Right lobe of liver (tissue), 6 donors: Measurements from ENCODE around the gene ANKRD53. TPM values are rescaled to one million over a fixed set of nuclear protein-coding genes. Genes with fewer than 3 reads are reported as not detected.
A peak's percentile ranks its signal among the peaks of the same experiment; 100 is the strongest.

Experiments
- ATAC-seq, 4 donors: fragments of 200-7000 bp; cut with Tn5 transposase; one replicate each; pipeline ENCODE4 v1.9.1; 2020; ENCODE audit warnings: mild to moderate bottlenecking in 4 of 4, moderate library complexity in 4 of 4
- DNase-seq, 3 donors: peaks; one replicate each; pipeline ENCODE4 v3.0.0-alpha.2; 2020
- H3K27ac ChIP-seq, 3 donors: fragments of 200-600 bp; one replicate each; pipeline ENCODE4 v1.8.0; 2022
- H3K27me3 ChIP-seq, 2 donors: fragments of 200-600 bp; one replicate each; pipeline ENCODE4 v1.8.0; 2022
- H3K36me3 ChIP-seq, 4 donors: fragments of 200-600 bp; sonication (generic) in 1 of 4; one replicate each; pipeline versions ENCODE4 v1.5.1 to v1.8.0; 2017 to 2022; ENCODE audit warnings: control low read depth in 1 of 4
- H3K4me1 ChIP-seq, 4 donors: fragments of 200-600 bp; sonication (generic) in 1 of 4; one replicate each; pipeline versions ENCODE4 v1.5.1 to v1.8.0; 2017 to 2022; ENCODE audit warnings: control low read depth in 1 of 4
- H3K4me3 ChIP-seq, 3 donors: fragments of 200-600 bp; one replicate each; pipeline ENCODE4 v1.8.0; 2022
- H3K9me3 ChIP-seq, 4 donors: fragments of 200-600 bp; sonication (generic) in 1 of 4; one replicate each; pipeline versions ENCODE4 v1.5.1 to v1.8.0; 2017 to 2022; ENCODE audit warnings: control low read depth in 1 of 4
- CTCF ChIP-seq, 4 donors: fragments of 200-600 bp in 3 of 4; fragments of 450-650 bp in 1 of 4; IDR thresholded peaks; one replicate each; pipeline versions ENCODE4 v1.5.1 to v1.8.0; 2016 to 2022; ENCODE audit warnings: antibody characterized with exemption in 4 of 4, mild to moderate bottlenecking in 2 of 4
- POLR2A ChIP-seq: fragments of 450-650 bp; IDR thresholded peaks from one replicate; pipeline ENCODE4 v1.6.1; 2017; ENCODE audit warnings: antibody characterized with exemption, mild to moderate bottlenecking
- WGBS: methylation state at CpG from one replicate; pipeline ENCODE4 v1.1.6; 2018; ENCODE audit warnings: low coverage, low lambda C conversion rate; ENCODE audit not compliant: insufficient coverage; ENCODE audit errors: missing lambda C conversion rate; 5-methylcytosine and 5-hydroxymethylcytosine counted together
- intact Hi-C, 2 donors: fragments of 100-400 bp; cut with DNase I; formaldehyde crosslinking; loops; one replicate each; pipeline versions ENCODE4 v1.11.2 to v1.14.1; 2022
- total RNA-seq, 6 experiments: library from RNA; depleted of rRNA in 2 of 6; stranded (reverse); fragments of >200 nt in 2 of 6; fragmentation: NEBNext Ultra II Directional in 3 of 6; extraction: Animal tissue kit (Norgen Biotek cat#: 25700) in 3 of 6; gene quantifications; one replicate each; pipeline versions ENCODE4 v1.1.0 to v1.2.4, GENCODE V29; 2016 to 2023
- donor health status: DM: no; HTN: yes; CAD: no.
- donor health status: DM: no; HTN: no; CAD: no.
- donor health status: DM: no; HTN: no; CAD: no.
- donor health status: DM: no; HTN: yes; CAD: no.
- donor health status: DM: no; HTN: yes; CAD: no.

Gene ANKRD53
- total RNA-seq, 6 experiments from 2014 or later, result 0.25 to 0.93 (median 0.50) TPM; not detected in 1

- Histone ChIP-seq H3K9me3 (no peaks in the 10 kb centered on the region), H3K4me1 (peaks cover 0 to 6% (median 0%) of the 10 kb centered on the region in 4 donors), H3K27ac (no peak overlapping the region), H3K27me3 (peaks cover 0 to 12% of the 10 kb centered on the region in 2 donors), H3K36me3 (no peaks in the 10 kb centered on the region), H3K4me3 (no peak overlapping the region)
- intact Hi-C loops, result no loop called here
- TF ChIP-seq CTCF (IDR thresholded peaks at IDR 0.05) (no peak), POLR2A (no peak)
- DNase-seq (peak in 1 of 3 donors; percentile 2), ATAC-seq (no peak)
- WGBS, result 32% methylated on average over 3 of the region's 4 CpGs
These were observed 14.3 kb upstream of the ANKRD53 start for GRCh38 chr2:70964133-70964532.

DNA sequence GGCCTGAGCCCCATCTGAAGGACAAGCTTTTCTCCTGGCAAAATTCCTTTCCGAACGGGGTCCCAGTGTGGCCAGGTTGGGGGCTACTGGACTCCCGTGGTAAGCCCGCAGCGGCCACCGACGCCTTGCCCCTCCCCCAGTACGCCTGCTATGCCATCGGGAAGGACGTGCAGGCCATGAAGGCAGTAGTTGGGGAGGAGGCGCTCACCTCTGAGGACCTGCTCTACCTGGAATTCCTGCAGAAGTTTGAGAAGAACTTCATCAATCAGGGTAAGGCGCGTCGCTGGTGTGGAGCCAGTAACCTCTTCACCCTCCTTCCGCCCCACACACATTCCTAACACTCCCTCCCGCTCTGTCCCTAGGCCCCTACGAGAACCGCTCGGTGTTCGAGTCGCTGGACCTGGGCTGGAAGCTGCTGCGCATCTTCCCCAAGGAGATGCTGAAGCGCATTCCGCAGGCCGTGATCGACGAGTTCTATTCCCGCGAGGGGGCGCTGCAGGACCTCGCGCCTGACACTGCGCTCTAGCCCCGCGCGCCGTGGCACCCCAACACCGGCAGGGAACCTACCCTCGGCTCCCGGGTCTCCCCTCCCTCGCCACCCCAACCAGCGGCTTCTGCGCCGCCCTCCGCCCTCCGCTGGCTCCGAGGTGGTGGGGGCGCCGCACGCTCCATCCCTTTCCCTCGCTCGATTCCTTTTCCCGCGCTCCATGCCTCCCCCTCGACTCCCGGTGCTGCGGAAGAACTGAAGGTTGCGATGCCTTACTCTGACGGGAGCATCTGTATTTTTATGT lies 13.6 kb upstream of the ANKRD53 start:
- H3K27me3 ChIP-seq, result peaks cover 0 to 12% of the 10 kb centered on the region in 2 donors
- TF ChIP-seq POLR2A (no peak), CTCF (IDR thresholded peaks at IDR 0.05) (peak; percentile 58 to 78 (median 70))
- H3K4me1 ChIP-seq, result peaks cover 0 to 6% (median 0%) of the 10 kb centered on the region in 4 donors
- no peaks in the 10 kb centered on the region for H3K36me3 ChIP-seq
- peak overlapping the region; percentile 29 to 39 (median 38) for H3K4me3 ChIP-seq
- 3% methylated on average over 11 of the region's 59 CpGs for WGBS
- ATAC-seq (peak; percentile 79 to 94 (median 88)), DNase-seq (peak; percentile 62 to 77 (median 72))
- no peak overlapping the region for H3K27ac ChIP-seq
- H3K9me3 ChIP-seq, result no peaks in the 10 kb centered on the region
- intact Hi-C loops, result no loop called here

- peaks cover 0 to 12% of the 10 kb centered on the region in 2 donors for H3K27me3 ChIP-seq
- H3K4me1 ChIP-seq, result peaks cover 0 to 6% (median 0%) of the 10 kb centered on the region in 4 donors
- TF ChIP-seq CTCF (IDR thresholded peaks at IDR 0.05) (no peak), POLR2A (no peak)
- ATAC-seq (no peak), DNase-seq (peak in 1 of 3 donors; percentile 26)
- intact Hi-C loops, result no loop called here
- H3K27ac ChIP-seq, result no peak overlapping the region
- H3K9me3 ChIP-seq, result no peaks in the 10 kb centered on the region
- no peak overlapping the region for H3K4me3 ChIP-seq
- WGBS, result 60% methylated on average over 6 of the region's 14 CpGs
- no peaks in the 10 kb centered on the region for H3K36me3 ChIP-seq
These were observed 12.9 kb upstream of the ANKRD53 start for GRCh38 chr2:70965506-70965905.

DNA sequence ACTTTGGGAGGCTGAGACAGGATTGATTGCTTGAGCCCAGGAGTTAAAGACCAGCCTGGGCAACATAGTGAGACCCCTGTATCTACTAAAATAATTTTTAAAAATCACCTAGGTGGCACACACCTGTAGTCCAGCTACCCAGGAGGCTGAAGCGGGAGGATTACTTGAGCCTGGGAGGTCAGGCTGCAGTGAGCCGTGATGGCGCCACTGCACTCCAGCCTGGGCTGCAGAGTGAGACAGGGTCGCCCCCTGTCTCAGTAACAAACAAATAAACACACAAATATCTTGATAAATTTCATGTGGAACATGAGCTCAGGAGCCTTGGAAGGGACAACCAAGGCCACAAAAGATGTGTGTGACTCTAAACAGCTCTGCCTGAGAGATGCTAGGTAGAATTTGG lies 11.7 kb upstream of the ANKRD53 start:
- Histone ChIP-seq H3K36me3 (no peaks in the 10 kb centered on the region), H3K9me3 (no peaks in the 10 kb centered on the region), H3K4me3 (no peak overlapping the region), H3K27me3 (peaks cover 0 to 12% of the 10 kb centered on the region in 2 donors), H3K27ac (no peak overlapping the region), H3K4me1 (peaks cover 0 to 6% (median 0%) of the 10 kb centered on the region in 4 donors)
- intact Hi-C loops, result no loop called here
- no peak for TF ChIP-seq CTCF (IDR thresholded peaks at IDR 0.05)
- no peak for TF ChIP-seq POLR2A
- WGBS, result 63% methylated on average over 2 of the region's 4 CpGs
- DNase-seq (peak in 1 of 3 donors; percentile 20), ATAC-seq (no peak)
